IPS-11a (cell line): Measurements from ENCODE around the gene CCNF.
A peak's percentile ranks its signal among the peaks of the same experiment; 100 is the strongest.
"Not testable (repeated sequence)": the region's sequence is repeated elsewhere in the genome, so short reads cannot be mapped to it uniquely, and the experiment has no call there.

Source experiments
- H3K4me3 ChIP-seq: one replicate; pipeline ENCODE4 v1.5.1; 2013; ENCODE audit warnings: low read depth, low read length, control low read depth

Gene CCNF

DNA sequence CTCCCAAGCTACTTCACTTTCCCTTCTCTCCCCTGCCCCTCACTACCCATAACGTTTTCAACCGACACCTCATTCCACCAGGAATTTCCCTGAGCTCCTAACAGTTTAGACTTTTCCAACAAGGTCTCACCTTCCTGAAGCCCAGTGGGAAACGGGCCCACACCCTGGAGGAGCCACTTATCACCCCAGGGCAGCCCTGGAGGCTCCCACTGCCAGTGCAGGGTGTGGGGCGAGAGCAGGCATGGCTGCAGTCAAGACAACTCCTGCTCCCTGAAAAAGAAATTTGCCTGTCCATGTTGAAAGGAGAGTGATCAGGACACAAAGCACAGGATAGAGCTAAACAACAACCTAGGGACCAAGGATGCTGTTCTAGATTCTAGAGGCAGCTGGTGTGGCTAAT lies 1.7 kb upstream of the CCNF start:
- no peak overlapping the region for H3K4me3 ChIP-seq

GRCh38 chr16:2428051-2428783 lies 1.0 kb upstream of the CCNF start:
- H3K4me3 ChIP-seq = peak overlapping the region; percentile 57

- peak overlapping the region; percentile 57 for H3K4me3 ChIP-seq
These were observed 538 bp upstream of the CCNF start for GRCh38 chr16:2428784-2429033.

GRCh38 chr16:2429771-2430663 lies 770 bp downstream of the CCNF start:
- peak overlapping the region; percentile 82 for H3K4me3 ChIP-seq

DNA sequence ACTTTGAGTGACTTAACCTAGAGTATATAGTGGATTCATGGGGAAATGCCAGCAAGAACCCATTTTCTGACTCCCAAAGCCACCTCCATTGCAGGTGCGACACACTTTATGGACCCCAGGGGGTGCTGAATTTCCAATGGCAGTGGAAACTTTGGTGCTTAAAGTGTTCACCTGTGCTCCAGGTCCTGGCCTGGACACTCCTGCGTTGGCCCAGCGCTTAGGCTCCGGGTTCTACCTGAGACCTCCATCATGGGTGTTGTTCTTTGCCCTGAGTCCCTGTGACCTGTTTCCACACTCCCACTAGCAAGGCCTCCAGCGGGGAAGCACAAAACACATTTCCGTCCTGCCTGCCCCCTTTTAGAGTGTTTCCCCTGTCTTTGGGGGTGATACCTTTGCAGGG lies 3.0 kb downstream of the CCNF start:
- H3K4me3 ChIP-seq = no peak overlapping the region

DNA sequence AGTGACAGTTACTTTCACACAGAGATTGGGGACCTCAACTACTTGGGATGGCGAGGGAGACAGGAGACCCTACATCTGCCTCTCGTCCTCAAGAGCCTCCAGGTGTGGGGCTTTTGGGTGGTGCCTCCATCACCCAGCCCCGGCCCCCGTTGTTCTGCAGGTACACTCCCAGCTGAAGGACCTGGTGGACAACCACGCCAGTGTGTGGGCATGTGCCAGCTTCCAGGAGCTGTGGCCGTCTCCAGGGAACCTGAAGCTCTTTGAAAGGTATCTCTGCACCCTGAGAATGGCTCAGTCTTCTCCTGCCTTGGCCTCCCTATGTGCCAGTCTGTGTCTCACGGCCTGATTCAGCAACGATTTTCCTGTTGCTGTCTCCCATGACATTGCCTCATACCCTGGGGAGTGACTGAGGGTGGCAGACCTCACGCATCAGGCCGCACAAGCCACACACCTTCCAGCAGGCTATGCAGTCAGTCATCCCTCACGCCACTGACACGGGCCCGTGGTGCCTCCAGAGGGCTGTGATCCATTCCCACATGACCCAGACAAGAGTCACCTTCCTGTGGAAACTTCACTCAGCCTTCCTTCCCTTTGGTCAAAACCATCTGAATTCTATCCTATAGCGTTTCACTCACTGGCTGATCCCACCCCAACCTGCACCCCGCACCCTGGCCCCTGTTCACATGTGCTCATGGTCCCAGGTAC lies 3.7 kb downstream of the CCNF start:
- no peak overlapping the region for H3K4me3 ChIP-seq

- not testable (repeated sequence) for H3K4me3 ChIP-seq
These were observed 6.0 kb downstream of the CCNF start for GRCh38 chr16:2435236-2435635.

- no peak overlapping the region for H3K4me3 ChIP-seq
These were observed 6.9 kb downstream of the CCNF start for GRCh38 chr16:2436110-2436509.

GRCh38 chr16:2437032-2437790 lies 8.0 kb downstream of the CCNF start:
- H3K4me3 ChIP-seq = no peak overlapping the region

DNA sequence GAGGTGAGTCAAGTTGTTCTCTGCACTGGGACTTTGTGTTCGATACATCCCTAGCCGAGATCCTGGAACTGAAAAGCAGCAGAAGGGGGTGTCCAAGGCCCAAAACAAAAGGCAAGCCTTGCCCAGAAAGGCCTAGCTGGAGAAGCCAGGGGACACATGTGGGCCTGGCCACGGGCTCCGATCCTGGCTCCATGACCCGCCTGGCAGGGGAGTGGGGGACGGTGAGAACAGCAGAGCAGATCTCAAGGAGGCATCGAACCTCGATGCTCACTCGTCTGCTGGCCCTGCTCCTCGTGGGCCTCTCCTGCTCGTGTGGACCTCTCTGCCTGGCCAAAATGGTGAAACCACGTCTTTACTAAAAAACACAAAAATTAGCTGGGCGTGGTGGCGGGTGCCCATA lies 8.9 kb downstream of the CCNF start:
- H3K4me3 ChIP-seq = no peak overlapping the region

GRCh38 chr16:2439598-2439997 lies 10.4 kb downstream of the CCNF start:
- H3K4me3 ChIP-seq = no peak overlapping the region

GRCh38 chr16:2441143-2441804 lies 12.0 kb downstream of the CCNF start:
- H3K4me3 ChIP-seq = not testable (repeated sequence)

DNA sequence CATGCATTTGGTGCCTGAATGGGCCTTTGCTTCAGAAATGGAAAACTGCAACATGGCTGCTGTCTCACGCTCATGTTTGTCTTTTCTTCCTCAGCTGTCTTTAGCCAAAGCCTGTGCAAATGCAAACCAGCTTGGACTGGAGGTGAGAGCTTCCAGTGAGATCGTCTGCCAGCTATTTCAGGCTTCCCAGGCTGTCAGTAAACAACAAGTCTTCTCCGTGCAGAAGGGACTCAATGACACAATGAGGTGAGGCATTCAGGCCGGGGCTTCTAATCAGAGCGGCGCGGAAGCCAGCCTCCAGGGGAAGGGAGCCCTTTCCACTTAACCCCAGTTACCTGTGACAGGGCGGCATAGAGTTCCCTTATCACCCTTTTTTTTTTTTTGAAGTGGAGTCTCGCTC lies 14.3 kb downstream of the CCNF start:
- no peak overlapping the region for H3K4me3 ChIP-seq

DNA sequence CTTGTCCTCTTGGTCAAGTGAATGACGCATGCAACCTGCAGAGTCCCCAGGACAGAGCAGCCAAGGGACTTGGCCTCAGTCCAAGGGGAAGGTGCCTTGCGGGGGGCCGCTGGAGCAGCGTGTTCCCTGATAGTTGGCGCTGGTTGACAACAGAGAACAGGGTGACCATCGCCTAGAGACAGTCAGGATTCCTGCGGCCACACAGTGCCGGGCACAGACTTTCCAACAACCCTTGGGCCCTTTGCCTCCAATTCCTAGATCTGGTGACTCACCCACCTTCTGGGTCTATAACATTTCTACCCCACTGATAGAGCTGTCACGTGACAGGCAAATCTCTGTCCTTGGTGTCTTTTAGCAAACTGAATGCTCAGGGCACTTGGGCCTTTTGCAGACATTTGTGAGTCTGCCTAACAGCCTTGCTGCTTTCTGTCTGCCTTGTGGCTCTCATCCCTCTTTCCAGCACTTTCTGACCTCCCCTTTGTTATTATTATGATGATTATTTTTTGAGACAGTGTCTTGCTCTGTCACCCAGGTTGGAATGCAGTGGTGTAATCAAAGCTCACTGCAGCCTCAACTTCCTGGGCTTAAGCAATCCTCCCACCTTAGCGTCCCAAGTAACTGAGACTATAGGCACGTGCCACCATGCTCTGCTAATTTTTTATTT lies 18.8 kb downstream of the CCNF start:
- no peak overlapping the region for H3K4me3 ChIP-seq

- H3K4me3 ChIP-seq = no peak overlapping the region
These were observed 19.9 kb downstream of the CCNF start for GRCh38 chr16:2449118-2449517.

GRCh38 chr16:2450535-2450934 lies 21.3 kb downstream of the CCNF start:
- no peak overlapping the region for H3K4me3 ChIP-seq

GRCh38 chr16:2450975-2451381 lies 21.7 kb downstream of the CCNF start:
- no peak overlapping the region for H3K4me3 ChIP-seq

DNA sequence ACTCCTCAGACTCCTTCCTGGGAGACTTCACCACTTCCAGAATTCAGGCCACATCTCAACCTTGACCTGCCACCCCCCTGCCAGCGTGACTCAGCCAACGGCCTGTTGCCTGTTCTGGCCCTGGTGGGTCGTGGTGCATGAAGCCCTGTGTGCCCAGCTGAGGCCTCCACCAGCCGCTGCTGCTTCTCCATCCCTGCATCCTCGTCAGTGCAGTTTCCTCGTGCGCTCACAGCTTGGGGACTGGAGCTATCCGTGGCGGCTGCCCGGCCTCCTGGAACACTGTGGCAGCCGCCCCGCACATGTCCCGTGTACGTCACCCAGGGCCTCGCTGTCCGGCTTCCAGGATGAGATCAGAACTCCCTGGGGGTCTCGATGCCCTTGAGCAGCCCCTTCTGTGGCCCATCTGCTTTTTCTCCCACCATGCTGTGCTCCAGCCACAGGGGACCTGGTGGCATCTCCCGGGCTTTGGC lies 22.6 kb downstream of the CCNF start:
- H3K4me3 ChIP-seq = no peak overlapping the region

DNA sequence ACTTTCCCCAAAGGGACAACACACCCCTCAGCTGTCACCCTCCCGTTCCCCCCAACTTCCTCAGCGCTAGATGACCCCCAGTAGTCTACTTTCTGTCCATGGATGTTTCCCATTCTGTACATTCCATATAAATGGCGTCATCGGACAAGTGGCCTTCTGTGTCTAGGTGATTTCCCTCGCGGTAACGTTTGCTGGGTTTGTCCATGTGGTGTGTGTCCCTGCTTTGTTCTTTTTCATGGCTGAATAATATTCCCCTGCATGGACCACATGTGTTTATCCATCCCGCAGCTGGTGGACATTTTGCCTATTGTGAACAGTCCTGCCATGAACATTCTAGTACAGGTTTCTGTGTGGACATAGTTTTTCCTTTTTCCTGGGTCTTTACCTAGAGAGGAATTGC lies 23.4 kb downstream of the CCNF start:
- H3K4me3 ChIP-seq = no peak overlapping the region
